HL-60 (cell line): ENCODE results near the gene OR4D2.

Source experiments
- DNase-seq, 2 experiments: peaks; one replicate each; pipeline ENCODE4 v3.0.0-alpha.2; 2010 to 2020; ENCODE audit warnings: low read depth in 1 of 2, low spot score in 1 of 2
- H3K27ac ChIP-seq: fragments of 250-450 bp; sonication (Bioruptor Pico); replicated peaks from 2 replicates; pipeline ENCODE4 v1.5.1; 2020; ENCODE audit warnings: mild to moderate bottlenecking, moderate library complexity
- H3K27me3 ChIP-seq: fragments of 250-450 bp; sonication (Bioruptor Pico); 2 replicates; pipeline ENCODE4 v1.5.1; 2021; ENCODE audit warnings: mild to moderate bottlenecking, moderate library complexity; ENCODE audit not compliant: insufficient read depth, poor library complexity, severe bottlenecking
- H3K4me3 ChIP-seq: replicated peaks from 2 replicates; pipeline ENCODE4 v1.5.1; 2011; ENCODE audit warnings: mild to moderate bottlenecking, control low read depth, low read length; ENCODE audit not compliant: insufficient read depth
- CTCF ChIP-seq: IDR thresholded peaks from one replicate; pipeline ENCODE4 v1.5.1; 2011; ENCODE audit warnings: low read length, control low read depth, inconsistent platforms; ENCODE audit not compliant: insufficient read depth
- GABPA ChIP-seq: IDR thresholded peaks from 2 replicates; pipeline ENCODE4 v1.6.1; 2012; ENCODE audit warnings: low read depth
- POLR2AphosphoS5 ChIP-seq: IDR thresholded peaks from 2 replicates; pipeline ENCODE4 v1.6.1; 2012; ENCODE audit warnings: low read depth
- SPI1 ChIP-seq: IDR thresholded peaks from 2 replicates; pipeline ENCODE4 v1.6.1; 2012; ENCODE audit warnings: low read depth, mild to moderate bottlenecking, borderline replicate concordance
- TF ChIP-seq, protein P1 (sequence below): IDR thresholded peaks from 2 replicates; pipeline ENCODE4 v1.6.1; 2012; ENCODE audit warnings: low read depth; ENCODE audit not compliant: insufficient replicate concordance

The OR4D2 gene

DNA sequence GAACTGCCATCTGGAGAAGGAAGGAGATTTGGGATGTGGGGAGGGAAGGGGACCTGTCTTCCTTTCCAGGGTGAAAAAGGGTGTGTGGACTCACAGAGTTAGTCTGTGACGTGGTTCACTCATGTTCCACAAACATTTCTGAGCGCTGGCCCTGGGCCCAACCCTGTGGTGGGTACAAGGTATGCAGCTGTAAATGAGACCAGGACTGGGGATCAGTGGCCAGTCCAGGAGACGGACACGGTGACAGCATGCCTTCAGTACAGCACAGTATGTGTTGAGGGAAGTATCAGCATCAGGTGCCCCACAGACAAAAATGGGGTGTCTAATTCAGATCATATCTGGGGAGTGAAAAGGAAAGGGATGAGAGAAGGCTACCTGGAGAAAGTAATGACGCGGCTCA lies 20.3 kb downstream of the OR4D2 start:
- Histone ChIP-seq H3K4me3 (no peak overlapping the region), H3K27ac (no peak overlapping the region), H3K27me3 (no peaks in the 10 kb centered on the region)
- no peak for DNase-seq
- TF ChIP-seq CTCF: no peak
- TF ChIP-seq, protein P1, sequence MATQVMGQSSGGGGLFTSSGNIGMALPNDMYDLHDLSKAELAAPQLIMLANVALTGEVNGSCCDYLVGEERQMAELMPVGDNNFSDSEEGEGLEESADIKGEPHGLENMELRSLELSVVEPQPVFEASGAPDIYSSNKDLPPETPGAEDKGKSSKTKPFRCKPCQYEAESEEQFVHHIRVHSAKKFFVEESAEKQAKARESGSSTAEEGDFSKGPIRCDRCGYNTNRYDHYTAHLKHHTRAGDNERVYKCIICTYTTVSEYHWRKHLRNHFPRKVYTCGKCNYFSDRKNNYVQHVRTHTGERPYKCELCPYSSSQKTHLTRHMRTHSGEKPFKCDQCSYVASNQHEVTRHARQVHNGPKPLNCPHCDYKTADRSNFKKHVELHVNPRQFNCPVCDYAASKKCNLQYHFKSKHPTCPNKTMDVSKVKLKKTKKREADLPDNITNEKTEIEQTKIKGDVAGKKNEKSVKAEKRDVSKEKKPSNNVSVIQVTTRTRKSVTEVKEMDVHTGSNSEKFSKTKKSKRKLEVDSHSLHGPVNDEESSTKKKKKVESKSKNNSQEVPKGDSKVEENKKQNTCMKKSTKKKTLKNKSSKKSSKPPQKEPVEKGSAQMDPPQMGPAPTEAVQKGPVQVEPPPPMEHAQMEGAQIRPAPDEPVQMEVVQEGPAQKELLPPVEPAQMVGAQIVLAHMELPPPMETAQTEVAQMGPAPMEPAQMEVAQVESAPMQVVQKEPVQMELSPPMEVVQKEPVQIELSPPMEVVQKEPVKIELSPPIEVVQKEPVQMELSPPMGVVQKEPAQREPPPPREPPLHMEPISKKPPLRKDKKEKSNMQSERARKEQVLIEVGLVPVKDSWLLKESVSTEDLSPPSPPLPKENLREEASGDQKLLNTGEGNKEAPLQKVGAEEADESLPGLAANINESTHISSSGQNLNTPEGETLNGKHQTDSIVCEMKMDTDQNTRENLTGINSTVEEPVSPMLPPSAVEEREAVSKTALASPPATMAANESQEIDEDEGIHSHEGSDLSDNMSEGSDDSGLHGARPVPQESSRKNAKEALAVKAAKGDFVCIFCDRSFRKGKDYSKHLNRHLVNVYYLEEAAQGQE: no peak
- TF ChIP-seq POLR2AphosphoS5: no peak
- TF ChIP-seq GABPA: no peak
- TF ChIP-seq SPI1: no peak

DNA sequence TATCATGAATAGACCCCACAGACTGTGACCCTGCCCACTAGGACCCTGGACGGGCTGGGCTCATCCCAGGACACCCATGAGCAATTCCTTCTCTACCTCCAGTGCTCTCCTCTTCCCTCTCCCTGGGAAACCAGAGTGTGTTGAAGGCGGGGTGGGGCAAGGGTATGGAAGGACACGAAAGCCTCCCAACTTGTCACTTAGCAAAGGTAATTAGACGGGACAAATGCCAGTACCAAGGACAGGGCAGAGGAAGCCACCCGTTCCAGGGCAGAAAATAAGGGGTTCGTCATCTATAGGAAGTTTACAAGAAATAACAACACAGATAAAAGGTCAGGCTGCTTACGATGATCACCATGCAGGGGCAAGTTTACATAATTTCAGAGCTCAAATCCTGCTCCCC lies 20.9 kb downstream of the OR4D2 start:
- H3K27me3 ChIP-seq: no peaks in the 10 kb centered on the region
- no peak for DNase-seq
- no peak overlapping the region for H3K4me3 ChIP-seq
- no peak overlapping the region for H3K27ac ChIP-seq
- no peak for TF ChIP-seq POLR2AphosphoS5
- TF ChIP-seq CTCF: no peak
- TF ChIP-seq SPI1: no peak
- TF ChIP-seq, protein P1: peak; percentile 70
- no peak for TF ChIP-seq GABPA

- Histone ChIP-seq H3K27ac (no peak overlapping the region), H3K4me3 (no peak overlapping the region), H3K27me3 (no peaks in the 10 kb centered on the region)
- DNase-seq: peak; percentile 27 to 45
- TF ChIP-seq, protein P1: no peak
- TF ChIP-seq POLR2AphosphoS5 (no peak), GABPA (no peak), CTCF (no peak), SPI1 (no peak)
Measured at GRCh38 chr17:58189436-58190146, 22.8 kb downstream of the OR4D2 start.
